Body of pancreas (tissue), 4 donors: ENCODE results near the gene ADGRG7. TPM values are rescaled to one million over a fixed set of nuclear protein-coding genes. Genes with fewer than 3 reads are reported as not detected.
"Not testable (repeated sequence)": the region's sequence is repeated elsewhere in the genome, so short reads cannot be mapped to it uniquely, and the experiment has no call there.

ENCODE experiments used
- ATAC-seq: fragments of 150-250 bp; one replicate; pipeline ENCODE4 v1.9.1; 2016
- DNase-seq, 4 donors: peaks; one replicate each; pipeline ENCODE4 v3.0.0-alpha.2; 2019
- H3K27ac ChIP-seq, 4 donors: fragments of 200-600 bp; sonication (generic); 1 replicate in 3 of 4; 2 replicates in 1 of 4; pipeline versions ENCODE4 v1.5.1 to v1.6.1; 2016 to 2019; ENCODE audit warnings: mild to moderate bottlenecking in 1 of 4, mixed read lengths in 1 of 4, moderate library complexity in 1 of 4
- H3K27me3 ChIP-seq, 2 donors: fragments of 200-600 bp; sonication (generic); one replicate each; pipeline ENCODE4 v1.6.0; 2016; ENCODE audit warnings: mild to moderate bottlenecking in 1 of 2
- H3K36me3 ChIP-seq, 2 donors: fragments of 200-600 bp; sonication (generic); replicated peaks in 1 of 2; 2 replicates each; pipeline ENCODE4 v1.5.1; 2016; ENCODE audit warnings: low read depth in 2 of 2; ENCODE audit not compliant: insufficient read depth in 1 of 2
- H3K4me1 ChIP-seq: fragments of 200-600 bp; sonication (generic); one replicate; pipeline ENCODE4 v1.6.0; 2016
- H3K4me3 ChIP-seq, 2 donors: fragments of 200-600 bp; sonication (generic); 1 replicate in 1 of 2; 2 replicates in 1 of 2; pipeline ENCODE4 v1.5.1; 2016 to 2019
- H3K9me3 ChIP-seq, 3 donors: fragments of 200-600 bp; sonication (generic); 1 replicate in 2 of 3; 2 replicates in 1 of 3; pipeline ENCODE4 v1.5.1; 2016
- CTCF ChIP-seq, 7 experiments: fragments of 450-650 bp in 4 of 7; fragments of 200-600 bp in 3 of 7; sonication (generic) in 3 of 7; IDR thresholded peaks; one replicate each; pipeline ENCODE4 v1.5.1; 2016 to 2019; ENCODE audit warnings: antibody characterized with exemption in 7 of 7
- POLR2A ChIP-seq, 3 donors: fragments of 450-650 bp; IDR thresholded peaks; one replicate each; pipeline ENCODE4 v1.6.1; 2016; ENCODE audit warnings: antibody characterized with exemption in 3 of 3, mild to moderate bottlenecking in 2 of 3
- WGBS, 2 donors: methylation state at CpG; one replicate each; pipeline ENCODE4 v1.1.5; 2017; 5-methylcytosine and 5-hydroxymethylcytosine counted together
- intact Hi-C: fragments of 100-400 bp; cut with DNase I; formaldehyde crosslinking; loops from one replicate; pipeline ENCODE4 v1.15.1; 2023
- total RNA-seq, 2 donors: library from RNA; depleted of rRNA; stranded (reverse); fragments of >200 nt; gene quantifications; one replicate each; pipeline ENCODE4 v1.1.0, GENCODE V29; 2016

Gene ADGRG7
- total RNA-seq, 2 donors from 2014 or later, result not detected

- intact Hi-C loops, result no loop called here
- TF ChIP-seq POLR2A (IDR thresholded peaks at IDR 0.05) (no peak), CTCF (IDR thresholded peaks at IDR 0.05) (no peak)
- H3K4me3 ChIP-seq, result no peak overlapping the region
- no peaks in the 10 kb centered on the region for H3K9me3 ChIP-seq
- no peaks in the 10 kb centered on the region for H3K36me3 ChIP-seq
- no peak for DNase-seq
- ATAC-seq, result no peak
- H3K4me1 ChIP-seq, result no peaks in the 10 kb centered on the region
- 77 to 90% methylated on average over 1 of the region's 1 CpG for WGBS, 2 donors
- H3K27ac ChIP-seq, result no peak overlapping the region
- no peaks in the 10 kb centered on the region for H3K27me3 ChIP-seq
Measured at GRCh38 chr3:100577382-100578008, 31.9 kb upstream of the ADGRG7 start.

- ATAC-seq, result no peak
- Histone ChIP-seq H3K9me3 (no peaks in the 10 kb centered on the region), H3K27ac (no peak overlapping the region), H3K36me3 (no peaks in the 10 kb centered on the region), H3K4me1 (no peaks in the 10 kb centered on the region), H3K27me3 (no peaks in the 10 kb centered on the region), H3K4me3 (no peak overlapping the region)
- intact Hi-C loops, result no loop called here
- TF ChIP-seq POLR2A (IDR thresholded peaks at IDR 0.05), result no peak
- TF ChIP-seq CTCF (IDR thresholded peaks at IDR 0.05), result no peak
- no peak for DNase-seq
Measured at GRCh38 chr3:100578646-100579045, 30.8 kb upstream of the ADGRG7 start.

GRCh38 chr3:100580147-100580546 lies 29.3 kb upstream of the ADGRG7 start:
- TF ChIP-seq CTCF (IDR thresholded peaks at IDR 0.05), result no peak
- TF ChIP-seq POLR2A (IDR thresholded peaks at IDR 0.05), result no peak
- H3K4me1 ChIP-seq, result no peaks in the 10 kb centered on the region
- intact Hi-C loops, result no loop called here
- no peak overlapping the region for H3K27ac ChIP-seq
- no peaks in the 10 kb centered on the region for H3K9me3 ChIP-seq
- ATAC-seq, result no peak
- DNase-seq, result no peak
- H3K36me3 ChIP-seq, result no peaks in the 10 kb centered on the region
- H3K4me3 ChIP-seq, result no peak overlapping the region
- H3K27me3 ChIP-seq, result no peaks in the 10 kb centered on the region
- WGBS, 2 donors, result 17 to 28% methylated on average over 2 of the region's 2 CpGs

- H3K9me3 ChIP-seq, result no peaks in the 10 kb centered on the region
- intact Hi-C loops, result no loop called here
- TF ChIP-seq CTCF (IDR thresholded peaks at IDR 0.05), result no peak
- no peak for TF ChIP-seq POLR2A (IDR thresholded peaks at IDR 0.05)
- H3K4me3 ChIP-seq, result no peak overlapping the region
- 80 to 88% methylated on average over 1 of the region's 1 CpG for WGBS, 2 donors
- H3K27ac ChIP-seq, result no peak overlapping the region
- H3K4me1 ChIP-seq, result no peaks in the 10 kb centered on the region
- ATAC-seq, result no peak
- H3K36me3 ChIP-seq, result no peaks in the 10 kb centered on the region
- H3K27me3 ChIP-seq, result no peaks in the 10 kb centered on the region
- no peak for DNase-seq
Measured at GRCh38 chr3:100581650-100582049, 27.8 kb upstream of the ADGRG7 start.

GRCh38 chr3:100582157-100582556 lies 27.2 kb upstream of the ADGRG7 start:
- ATAC-seq, H3K9me3 ChIP-seq, H3K27ac ChIP-seq, H3K36me3 ChIP-seq, H3K27me3 ChIP-seq, intact Hi-C loops, DNase-seq, H3K4me1 ChIP-seq, H3K4me3 ChIP-seq: not testable (repeated sequence)
- 90 to 94% methylated on average over 10 of the region's 10 CpGs for WGBS, 2 donors
